K562 (cell line): Measurements from ENCODE around the gene EML3. TPM values are rescaled to one million over a fixed set of nuclear protein-coding genes. Genes with fewer than 3 reads are reported as not detected.

Experiments used
- ADNP ChIP-seq: fragments of 200-800 bp; sonication (Bioruptor generic); IDR thresholded peaks from 2 replicates; pipeline ENCODE4 v1.6.1; 2016; ENCODE audit warnings: missing genetic modification characterization, missing compliant biosample characterization
- CCAR2 ChIP-seq: fragments of 200-400 bp; formaldehyde crosslinking; IDR thresholded peaks from 2 replicates; pipeline ENCODE4 v1.6.1; 2017; ENCODE audit warnings: mild to moderate bottlenecking, low read depth, low read length
- EGR1 ChIP-seq: fragments of 450-650 bp; conservative IDR thresholded peaks from 2 replicates; pipeline ENCODE4 v1.6.1; 2017; ENCODE audit warnings: mild to moderate bottlenecking
- FOXJ3 ChIP-seq: sonication (generic); formaldehyde crosslinking; IDR thresholded peaks from 2 replicates; pipeline ENCODE4 v1.4.0; 2020; ENCODE audit warnings: mild to moderate bottlenecking, missing genetic modification reagents
- FOXM1 ChIP-seq, 2 experiments: fragments of 450-650 bp in 1 of 2; sonication (generic) in 1 of 2; formaldehyde crosslinking in 1 of 2; IDR thresholded peaks; 2 replicates each; pipeline versions ENCODE4 v1.6.1 to v1.9.0; 2017 to 2022; ENCODE audit warnings: low read depth in 2 of 2, mild to moderate bottlenecking in 2 of 2, missing genetic modification reagents in 1 of 2, moderate library complexity in 1 of 2
- HDAC8 ChIP-seq: fragments of 450-650 bp; IDR thresholded peaks from 2 replicates; pipeline ENCODE4 v1.6.1; 2016; ENCODE audit warnings: mild to moderate bottlenecking, missing genetic modification characterization, moderate library complexity, missing compliant biosample characterization
- MCM5 ChIP-seq: fragments of 450-650 bp; IDR thresholded peaks from 2 replicates; pipeline ENCODE4 v1.6.1; 2016; ENCODE audit warnings: low read depth
- MEF2D ChIP-seq: conservative IDR thresholded peaks from 2 replicates; pipeline ENCODE4 v1.6.1; 2016; ENCODE audit warnings: low read depth, missing genetic modification characterization, missing compliant biosample characterization
- SAFB2 ChIP-seq: fragments of 200-400 bp; formaldehyde crosslinking; IDR thresholded peaks from 2 replicates; pipeline ENCODE4 v1.6.1; 2018; ENCODE audit warnings: borderline replicate concordance, low read length, low read depth, moderate library complexity; ENCODE audit not compliant: severe bottlenecking
- TFE3 ChIP-seq: fragments of 450-650 bp; formaldehyde crosslinking; IDR thresholded peaks from 2 replicates; pipeline ENCODE4 v1.4.0; 2020; ENCODE audit warnings: mild to moderate bottlenecking, mixed read lengths
- YY1 ChIP-seq, 3 experiments: IDR thresholded peaks; 2 replicates each; pipeline ENCODE4 v1.6.1; 2011; ENCODE audit warnings: low read length in 2 of 3, mild to moderate bottlenecking in 2 of 3, moderate library complexity in 2 of 3, borderline replicate concordance in 1 of 3, control low read depth in 1 of 3, low read depth in 1 of 3; ENCODE audit not compliant: insufficient read depth in 3 of 3, insufficient replicate concordance in 2 of 3, control insufficient read depth in 1 of 3, insufficient read length in 1 of 3; ENCODE audit errors: extremely low read depth in 1 of 3
- ZFX ChIP-seq: sonication (generic); formaldehyde crosslinking; IDR thresholded peaks from 2 replicates; pipeline ENCODE4 v1.8.0; 2022; ENCODE audit warnings: mild to moderate bottlenecking, missing genetic modification reagents, moderate library complexity
- ZNF134 ChIP-seq: fragments of 250-450 bp; sonication (Bioruptor Pico); conservative IDR thresholded peaks from 2 replicates; pipeline ENCODE4 v1.4.0; 2020
- ZNF197 ChIP-seq: fragments of 200-800 bp; sonication (Bioruptor generic); IDR thresholded peaks from 2 replicates; pipeline ENCODE4 v1.6.1; 2016; ENCODE audit warnings: low read depth, missing genetic modification characterization, missing compliant biosample characterization
- ZNF232 ChIP-seq: sonication (generic); formaldehyde crosslinking; IDR thresholded peaks from 2 replicates; pipeline ENCODE4 v1.8.0; 2022; ENCODE audit warnings: mild to moderate bottlenecking, missing genetic modification reagents
- polyA plus RNA-seq, 8 experiments: library from polyadenylated mRNA; depleted of rRNA in 4 of 8; stranded (reverse) in 5 of 8; unstranded in 3 of 8; fragments of >200 nt; fragmentation: Nextera tagmentation in 2 of 8; fragmentation: Illumina TruSeq in 1 of 8; extraction: Ambion mirVana in 2 of 8; extraction: Trizol in 1 of 8; gene quantifications; 2 replicates each; pipeline versions ENCODE4 v1.2.1 to v1.2.3, GENCODE V29; 2011 to 2014; ENCODE audit warnings: inconsistent platforms in 1 of 8, missing spikeins in 1 of 8
- total RNA-seq, 7 experiments: library from RNA; depleted of rRNA in 6 of 7; stranded (reverse); fragments of >200 nt in 6 of 7; fragmentation: Illumina TruSeq in 2 of 7; extraction: Trizol in 2 of 7; gene quantifications; 2 replicates each; pipeline versions ENCODE4 v1.2.1 to v1.2.3, GENCODE V29; 2011 to 2021; ENCODE audit warnings: low replicate concordance in 1 of 7
- TF ChIP-seq, protein P1 (sequence below), 3 experiments: fragments of 200-800 bp in 1 of 3; sonication (Bioruptor generic) in 1 of 3; sonication (generic) in 1 of 3; formaldehyde crosslinking in 1 of 3; IDR thresholded peaks; 2 replicates each; pipeline versions ENCODE4 v1.6.1 to v1.8.0; 2016 to 2022; ENCODE audit warnings: mild to moderate bottlenecking in 2 of 3, missing compliant biosample characterization in 2 of 3, missing genetic modification characterization in 2 of 3, missing genetic modification reagents in 1 of 3
- TF ChIP-seq, protein P2 (sequence below), 3 experiments: IDR thresholded peaks in 2 of 3; conservative IDR thresholded peaks in 1 of 3; 2 replicates each; pipeline ENCODE4 v1.5.1; 2011 to 2012; ENCODE audit warnings: low read length in 3 of 3, mild to moderate bottlenecking in 3 of 3, control low read depth in 2 of 3, improper control_type of control experiment in 1 of 3, inconsistent platforms in 1 of 3, low read depth in 1 of 3, mixed read lengths in 1 of 3, moderate library complexity in 1 of 3; ENCODE audit not compliant: insufficient read depth in 2 of 3
- TF ChIP-seq, protein P3 (sequence below): sonication (generic); formaldehyde crosslinking; IDR thresholded peaks from 2 replicates; pipeline ENCODE4 v1.8.0; 2022; ENCODE audit warnings: missing genetic modification reagents, mild to moderate bottlenecking, borderline replicate concordance
- TF ChIP-seq, protein P4 (sequence below): sonication (generic); formaldehyde crosslinking; IDR thresholded peaks from 2 replicates; pipeline ENCODE4 v1.9.0; 2022; ENCODE audit warnings: mild to moderate bottlenecking, missing genetic modification reagents

The EML3 gene
- total and polyA plus RNA-seq, 9 of the 15 experiments (the other 6 are each of a cell fraction or from before 2014, with no cell fraction given): 0.32 to 90.5 (median 26.4) TPM

DNA sequence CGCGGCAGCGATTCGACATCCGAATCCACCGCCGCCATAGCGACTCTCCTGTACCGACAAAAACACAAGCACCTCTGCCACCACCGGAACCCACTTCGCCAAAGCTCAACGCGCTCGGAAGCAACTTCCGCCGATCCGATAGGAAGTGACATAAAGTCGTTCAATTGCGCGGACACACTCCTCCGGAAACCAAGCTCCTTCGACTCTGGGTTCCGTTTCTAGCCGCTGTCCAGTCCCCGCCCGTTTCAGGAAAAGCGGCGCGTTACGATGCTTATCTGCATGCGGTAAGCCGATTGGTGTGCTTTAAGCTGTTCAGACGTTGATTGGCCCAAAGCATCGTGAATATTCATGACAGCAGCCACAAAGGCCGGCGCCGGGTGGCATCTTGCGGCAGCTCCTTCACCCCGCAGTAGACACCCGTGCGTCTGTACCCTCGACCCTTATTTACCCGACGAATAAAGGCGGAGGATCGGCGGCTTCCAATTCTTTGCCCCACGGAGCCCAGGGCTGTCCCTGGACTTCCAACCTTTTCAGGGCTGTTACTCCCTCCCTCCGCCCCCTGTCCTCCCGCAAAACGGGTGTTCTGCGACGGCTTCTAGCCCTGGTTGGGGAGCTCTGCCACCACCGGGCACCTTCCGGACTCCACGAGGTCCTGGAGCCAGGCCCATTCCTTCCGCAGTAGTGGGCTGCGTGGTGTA, 21.0 kb downstream of the EML3 start, which contains the start of gene TUT1 (continued):
- TF ChIP-seq, protein P1, sequence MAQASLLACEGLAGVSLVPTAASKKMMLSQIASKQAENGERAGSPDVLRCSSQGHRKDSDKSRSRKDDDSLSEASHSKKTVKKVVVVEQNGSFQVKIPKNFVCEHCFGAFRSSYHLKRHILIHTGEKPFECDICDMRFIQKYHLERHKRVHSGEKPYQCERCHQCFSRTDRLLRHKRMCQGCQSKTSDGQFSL (CRISPR knock-in tag; IDR thresholded peaks at IDR 0.05): 0 out of 2 replicates have a peak, but pooled peaks have one; percentile 36
- TF ChIP-seq, protein P1 (tag; IDR thresholded peaks at IDR 0.05): no peak
- TF ChIP-seq ADNP (tag): no peak
- no peak for TF ChIP-seq MCM5
- no peak for TF ChIP-seq EGR1
- no peak; the same call in 1 of the 2 replicates for TF ChIP-seq CCAR2
- peak; percentile 56 for TF ChIP-seq ZFX (CRISPR knock-in tag)
- no peak for TF ChIP-seq TFE3 (CRISPR knock-in tag)
- TF ChIP-seq MEF2D (tag): no peak
- TF ChIP-seq FOXM1 (IDR thresholded peaks at IDR 0.05; ENCODE audit: low read depth): peak; percentile 77
- TF ChIP-seq FOXM1 (CRISPR knock-in tag; IDR thresholded peaks at IDR 0.05; ENCODE audit: low read depth): no peak
- TF ChIP-seq, protein P2, sequence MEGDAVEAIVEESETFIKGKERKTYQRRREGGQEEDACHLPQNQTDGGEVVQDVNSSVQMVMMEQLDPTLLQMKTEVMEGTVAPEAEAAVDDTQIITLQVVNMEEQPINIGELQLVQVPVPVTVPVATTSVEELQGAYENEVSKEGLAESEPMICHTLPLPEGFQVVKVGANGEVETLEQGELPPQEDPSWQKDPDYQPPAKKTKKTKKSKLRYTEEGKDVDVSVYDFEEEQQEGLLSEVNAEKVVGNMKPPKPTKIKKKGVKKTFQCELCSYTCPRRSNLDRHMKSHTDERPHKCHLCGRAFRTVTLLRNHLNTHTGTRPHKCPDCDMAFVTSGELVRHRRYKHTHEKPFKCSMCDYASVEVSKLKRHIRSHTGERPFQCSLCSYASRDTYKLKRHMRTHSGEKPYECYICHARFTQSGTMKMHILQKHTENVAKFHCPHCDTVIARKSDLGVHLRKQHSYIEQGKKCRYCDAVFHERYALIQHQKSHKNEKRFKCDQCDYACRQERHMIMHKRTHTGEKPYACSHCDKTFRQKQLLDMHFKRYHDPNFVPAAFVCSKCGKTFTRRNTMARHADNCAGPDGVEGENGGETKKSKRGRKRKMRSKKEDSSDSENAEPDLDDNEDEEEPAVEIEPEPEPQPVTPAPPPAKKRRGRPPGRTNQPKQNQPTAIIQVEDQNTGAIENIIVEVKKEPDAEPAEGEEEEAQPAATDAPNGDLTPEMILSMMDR (IDR thresholded peaks at IDR 0.05 in 2 of 3, conservative IDR thresholded peaks at IDR 0.05 in 1 of 3; ENCODE audit: insufficient read depth in 2 of 3, low read depth in 1 of 3, low read length in 3 of 3): peak; percentile 1 to 6 (median 1); a peak in 1 of 6 replicates
- TF ChIP-seq SAFB2: no peak
- TF ChIP-seq FOXJ3 (CRISPR knock-in tag): no peak
- TF ChIP-seq ZNF197 (CRISPR knock-in tag): no peak
- no peak for TF ChIP-seq ZNF232 (CRISPR knock-in tag)
- TF ChIP-seq, protein P3, sequence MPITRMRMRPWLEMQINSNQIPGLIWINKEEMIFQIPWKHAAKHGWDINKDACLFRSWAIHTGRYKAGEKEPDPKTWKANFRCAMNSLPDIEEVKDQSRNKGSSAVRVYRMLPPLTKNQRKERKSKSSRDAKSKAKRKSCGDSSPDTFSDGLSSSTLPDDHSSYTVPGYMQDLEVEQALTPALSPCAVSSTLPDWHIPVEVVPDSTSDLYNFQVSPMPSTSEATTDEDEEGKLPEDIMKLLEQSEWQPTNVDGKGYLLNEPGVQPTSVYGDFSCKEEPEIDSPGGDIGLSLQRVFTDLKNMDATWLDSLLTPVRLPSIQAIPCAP: no peak
- TF ChIP-seq YY1 (IDR thresholded peaks at IDR 0.05; ENCODE audit: borderline replicate concordance in 1 of 3, control insufficient read depth in 1 of 3, extremely low read depth in 1 of 3, insufficient read depth in 3 of 3, insufficient read length in 1 of 3, insufficient replicate concordance in 2 of 3, low read depth in 1 of 3, low read length in 2 of 3): peak; percentile 46 to 91 (median 75)
- TF ChIP-seq, protein P4, sequence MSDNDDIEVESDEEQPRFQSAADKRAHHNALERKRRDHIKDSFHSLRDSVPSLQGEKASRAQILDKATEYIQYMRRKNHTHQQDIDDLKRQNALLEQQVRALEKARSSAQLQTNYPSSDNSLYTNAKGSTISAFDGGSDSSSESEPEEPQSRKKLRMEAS: peak; percentile 86
- TF ChIP-seq HDAC8 (tag): no peak
- TF ChIP-seq ZNF134 (CRISPR knock-in tag): no peak
